NB4 (cell line): ENCODE results near the gene KATNIP.
"Not testable (repeated sequence)": the region's sequence is repeated elsewhere in the genome, so short reads cannot be mapped to it uniquely, and the experiment has no call there.

Experiments
- DNase-seq: peaks from one replicate; pipeline ENCODE4 v3.0.0; 2010; ENCODE audit warnings: low read depth
- H3K4me3 ChIP-seq: one replicate; pipeline ENCODE4 v1.5.1; 2011; ENCODE audit warnings: mild to moderate bottlenecking, low read depth, low read length, moderate library complexity
- MYC ChIP-seq: IDR thresholded peaks from 2 replicates; pipeline ENCODE4 v1.6.1; 2011; ENCODE audit warnings: low read depth, low read length
- POLR2A ChIP-seq: IDR thresholded peaks from 2 replicates; pipeline ENCODE4 v1.6.1; 2011; ENCODE audit warnings: mild to moderate bottlenecking; ENCODE audit not compliant: insufficient read length; ENCODE audit errors: extremely low read depth
- TF ChIP-seq, protein P1 (sequence below): IDR thresholded peaks from 2 replicates; pipeline ENCODE4 v1.6.1; 2011; ENCODE audit warnings: low read depth, low read length
- TF ChIP-seq, protein P2 (sequence below): IDR thresholded peaks from one replicate; pipeline ENCODE4 v1.5.1; 2012; ENCODE audit warnings: low read depth, low read length

Gene KATNIP

DNA sequence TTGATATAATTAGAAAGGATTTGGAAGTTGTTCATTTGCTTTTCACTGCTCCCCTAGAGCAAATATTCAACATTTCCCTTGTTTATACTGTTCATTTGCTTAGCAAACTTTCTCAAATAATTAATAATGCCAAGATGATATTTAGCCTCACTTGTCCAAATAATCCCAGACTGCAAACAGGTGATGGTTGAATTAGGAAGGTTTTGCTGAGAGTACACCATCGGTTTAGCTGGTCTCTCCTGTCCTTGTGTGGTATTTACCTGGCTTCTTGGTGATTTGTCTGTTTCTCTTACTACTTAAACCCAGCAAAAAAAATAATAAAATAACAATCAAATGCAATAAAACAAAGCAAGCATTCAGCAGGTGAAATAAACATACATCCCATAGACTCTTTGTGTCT lies 6.5 kb downstream of the KATNIP start:
- DNase-seq = no peak
- H3K4me3 ChIP-seq = no peak overlapping the region
- TF ChIP-seq POLR2A = no peak

DNA sequence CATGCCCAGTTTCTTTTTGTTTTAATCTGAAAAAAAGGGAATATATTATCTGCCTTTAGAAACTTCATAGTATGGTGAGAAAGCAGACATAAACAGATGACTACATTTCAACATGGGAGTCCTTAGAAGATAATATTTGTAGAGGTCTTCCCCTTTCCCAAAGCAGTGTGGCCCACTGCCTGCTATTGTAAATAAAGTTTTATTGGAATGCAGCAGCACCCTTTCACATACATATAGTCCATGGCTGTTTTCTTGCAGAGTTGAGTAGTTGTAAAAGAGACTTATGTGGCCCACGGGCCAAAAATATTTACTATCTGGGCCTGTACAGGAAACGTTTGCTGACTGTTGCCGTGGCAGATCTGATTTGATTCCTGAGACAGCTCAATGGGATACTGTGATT lies 8.5 kb downstream of the KATNIP start:
- no peak overlapping the region for H3K4me3 ChIP-seq
- no peak for DNase-seq
- TF ChIP-seq, protein P1, sequence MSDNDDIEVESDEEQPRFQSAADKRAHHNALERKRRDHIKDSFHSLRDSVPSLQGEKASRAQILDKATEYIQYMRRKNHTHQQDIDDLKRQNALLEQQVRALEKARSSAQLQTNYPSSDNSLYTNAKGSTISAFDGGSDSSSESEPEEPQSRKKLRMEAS = no peak
- TF ChIP-seq MYC (no peak), POLR2A (no peak)
- TF ChIP-seq, protein P2, sequence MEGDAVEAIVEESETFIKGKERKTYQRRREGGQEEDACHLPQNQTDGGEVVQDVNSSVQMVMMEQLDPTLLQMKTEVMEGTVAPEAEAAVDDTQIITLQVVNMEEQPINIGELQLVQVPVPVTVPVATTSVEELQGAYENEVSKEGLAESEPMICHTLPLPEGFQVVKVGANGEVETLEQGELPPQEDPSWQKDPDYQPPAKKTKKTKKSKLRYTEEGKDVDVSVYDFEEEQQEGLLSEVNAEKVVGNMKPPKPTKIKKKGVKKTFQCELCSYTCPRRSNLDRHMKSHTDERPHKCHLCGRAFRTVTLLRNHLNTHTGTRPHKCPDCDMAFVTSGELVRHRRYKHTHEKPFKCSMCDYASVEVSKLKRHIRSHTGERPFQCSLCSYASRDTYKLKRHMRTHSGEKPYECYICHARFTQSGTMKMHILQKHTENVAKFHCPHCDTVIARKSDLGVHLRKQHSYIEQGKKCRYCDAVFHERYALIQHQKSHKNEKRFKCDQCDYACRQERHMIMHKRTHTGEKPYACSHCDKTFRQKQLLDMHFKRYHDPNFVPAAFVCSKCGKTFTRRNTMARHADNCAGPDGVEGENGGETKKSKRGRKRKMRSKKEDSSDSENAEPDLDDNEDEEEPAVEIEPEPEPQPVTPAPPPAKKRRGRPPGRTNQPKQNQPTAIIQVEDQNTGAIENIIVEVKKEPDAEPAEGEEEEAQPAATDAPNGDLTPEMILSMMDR = no peak

DNA sequence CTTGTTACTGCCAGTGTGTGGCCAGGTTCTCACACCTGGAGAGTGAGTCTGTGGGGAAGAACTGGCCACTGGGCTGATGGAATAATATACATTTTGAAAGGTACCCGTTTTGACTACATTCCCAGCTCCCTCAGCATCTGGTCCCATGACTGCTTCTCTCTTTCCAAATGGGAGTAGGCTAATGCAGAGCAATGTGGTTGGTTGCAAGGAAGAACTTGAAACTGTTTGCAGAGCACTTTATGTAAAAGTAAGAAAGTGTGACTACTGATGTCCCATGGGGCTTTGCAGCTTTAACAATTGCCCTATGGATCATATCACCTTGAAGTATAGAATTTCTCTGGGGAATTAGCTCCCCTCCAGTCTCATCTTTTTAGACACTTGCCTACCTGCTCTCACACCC lies 9.0 kb downstream of the KATNIP start:
- TF ChIP-seq MYC (no peak), POLR2A (no peak)
- TF ChIP-seq, protein P2 = no peak
- TF ChIP-seq, protein P1 = no peak
- no peak overlapping the region for H3K4me3 ChIP-seq
- no peak for DNase-seq

DNA sequence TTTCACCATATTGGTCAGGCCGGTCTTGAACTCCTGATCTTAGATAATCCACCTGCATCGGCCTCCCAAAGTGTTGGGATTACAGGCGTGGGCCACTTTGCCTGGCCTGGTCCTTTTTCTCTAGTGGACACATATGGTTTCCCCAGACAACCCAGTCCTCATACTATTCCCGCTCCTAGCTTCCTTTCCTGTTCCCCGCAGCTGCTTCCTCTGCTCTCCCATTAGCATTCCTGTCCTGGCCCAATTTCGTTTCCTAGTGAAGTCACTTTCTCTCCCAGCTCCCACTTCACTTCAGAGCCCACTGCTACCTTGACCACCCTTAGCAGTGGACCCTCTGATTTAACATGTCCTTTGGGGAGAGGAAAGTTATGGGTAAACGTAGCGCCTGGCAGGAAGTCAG lies 11.3 kb downstream of the KATNIP start:
- TF ChIP-seq, protein P1 = no peak
- TF ChIP-seq MYC (no peak), POLR2A (no peak)
- TF ChIP-seq, protein P2 = no peak
- H3K4me3 ChIP-seq = no peak overlapping the region
- no peak for DNase-seq

DNA sequence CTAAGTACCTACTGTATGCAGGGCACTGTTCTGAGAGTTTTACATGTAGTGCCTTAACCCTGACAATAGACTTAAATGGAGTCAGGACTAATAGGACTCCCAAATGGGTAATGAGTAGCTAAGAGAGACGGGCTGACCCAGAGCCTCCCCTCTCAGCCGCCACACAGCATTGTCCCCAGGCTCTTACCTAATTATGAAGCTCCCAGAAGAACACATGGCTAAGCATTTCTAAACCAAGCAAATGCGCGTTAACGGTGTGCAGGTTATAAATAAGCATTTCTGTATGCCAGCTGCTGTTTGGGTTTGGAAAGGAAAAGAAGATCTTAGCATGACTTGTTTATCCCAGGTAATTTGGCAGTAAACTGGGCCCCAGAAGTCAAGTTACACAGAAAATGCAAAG lies 14.3 kb downstream of the KATNIP start:
- H3K4me3 ChIP-seq = no peak overlapping the region
- no peak for DNase-seq
- TF ChIP-seq MYC (no peak), POLR2A (no peak)
- TF ChIP-seq, protein P1 = no peak
- TF ChIP-seq, protein P2 = no peak

DNA sequence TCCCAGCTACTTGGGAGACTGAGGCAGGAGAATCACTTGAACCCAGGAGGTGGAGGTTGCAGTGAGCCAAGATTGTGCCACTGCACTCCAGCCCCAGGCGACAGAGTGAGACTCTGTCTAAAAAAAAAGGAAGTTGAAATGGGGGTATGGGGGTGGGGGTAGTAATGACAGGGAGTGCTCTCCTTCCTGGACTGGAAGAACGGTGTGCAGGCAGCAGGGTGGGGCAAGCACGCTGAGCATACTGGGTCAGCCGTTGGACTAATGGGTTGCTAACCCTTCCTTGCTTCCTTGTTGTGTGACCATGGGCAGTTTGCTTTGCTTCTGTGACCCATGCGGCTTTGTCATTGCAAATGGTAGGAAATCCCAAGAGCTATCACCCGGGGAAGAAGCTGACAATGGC lies 16.5 kb downstream of the KATNIP start:
- peak overlapping the region; percentile 4 for H3K4me3 ChIP-seq
- TF ChIP-seq POLR2A (no peak), MYC (peak; percentile 53; the same call in 1 of the 2 replicates)
- TF ChIP-seq, protein P1 = peak; percentile 60
- TF ChIP-seq, protein P2 = no peak
- DNase-seq = peak; percentile 88

DNA sequence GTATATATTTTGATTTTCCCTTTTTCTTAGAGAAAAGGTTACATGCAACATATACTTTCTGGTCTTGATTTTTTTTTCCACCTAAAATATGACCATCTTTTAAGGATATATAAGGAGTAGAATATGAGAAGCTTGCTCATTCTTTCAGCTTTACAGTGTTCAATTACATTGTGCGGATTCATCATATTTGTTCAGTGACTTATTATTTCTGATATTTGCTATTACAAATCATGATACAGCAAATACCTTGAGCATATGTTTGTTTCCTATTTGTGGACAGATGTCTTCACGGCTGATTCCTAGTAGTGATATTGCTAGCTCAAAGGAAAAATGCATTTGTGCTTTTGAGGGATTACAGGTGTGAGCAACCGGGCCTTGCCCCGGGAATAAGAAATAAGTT lies 18.1 kb downstream of the KATNIP start:
- no peak for DNase-seq
- H3K4me3 ChIP-seq = no peak overlapping the region
- TF ChIP-seq, protein P2 = no peak
- TF ChIP-seq MYC (no peak), POLR2A (no peak)
- TF ChIP-seq, protein P1 = no peak

DNA sequence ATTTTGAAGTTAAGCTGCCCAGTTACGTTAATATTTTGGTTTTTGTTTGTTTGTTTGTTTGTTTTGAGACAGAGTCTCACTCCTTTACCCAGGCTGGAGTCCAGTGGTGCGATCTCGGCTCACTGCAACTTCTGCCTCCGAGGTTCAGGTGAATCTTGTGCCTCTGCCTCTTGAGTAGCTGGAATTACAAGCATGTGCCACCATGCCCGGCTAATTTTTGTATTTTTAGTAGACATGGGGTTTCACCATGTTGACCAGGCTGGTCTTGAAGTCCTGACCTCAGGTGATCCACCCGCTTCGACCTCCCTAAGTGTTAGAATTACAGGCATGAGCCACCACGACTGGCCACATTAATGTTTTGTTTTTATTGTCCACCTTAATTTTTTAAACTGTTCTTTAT lies 21.0 kb downstream of the KATNIP start:
- DNase-seq, H3K4me3 ChIP-seq: not testable (repeated sequence)
